ENCODE measurements around the gene PNPLA2. TPM values are rescaled to one million over a fixed set of nuclear protein-coding genes. Genes with fewer than 3 reads are reported as not detected.

The PNPLA2 gene
- total and polyA plus RNA-seq, 10 of the 15 experiments (the other 5 are each of a cell fraction or from before 2014, with no cell fraction given): 0.19 to 34.0 (median 8.1) TPM

GRCh38 chr11:823441-824291, 5.0 kb downstream of the PNPLA2 start:
- FAIRE-seq (no peak), ATAC-seq (no peak), DNase-seq (ENCODE audit: low read depth, low spot score) (no peak)
- ChIA-PET CTCF (no interaction called here), RAD21 (ENCODE audit: unreplicated experiment) (no interaction called here), POLR2A (no interaction called here), SMC1A (ENCODE audit: uncharacterized antibody, unreplicated experiment) (no interaction called here)
- WGBS (ENCODE audit: insufficient coverage, insufficient replicate concordance, low lambda C conversion rate, missing lambda C conversion rate): 90% methylated on average over 31 of the region's 53 CpGs
- intact Hi-C loops (cut with micrococcal nuclease; ENCODE audit: unreplicated experiment): no loop called here
- Histone ChIP-seq H3K9me3 (replicated peaks; ENCODE audit: control insufficient read depth, insufficient read depth, low read length) (no peaks in the 10 kb centered on the region), H3K4me2 (ENCODE audit: control insufficient read depth, insufficient read depth) (no peak overlapping the region), H3K27ac (ENCODE audit: control insufficient read depth, insufficient read depth) (no peak overlapping the region), H3K79me2 (ENCODE audit: control insufficient read depth, insufficient read depth, low read length) (peaks cover 5% of the 10 kb centered on the region), H3K4me3 (no peak overlapping the region), H3K4me1 (ENCODE audit: control insufficient read depth, insufficient read depth, low read length) (peaks cover 13% of the 10 kb centered on the region), H2AFZ (ENCODE audit: control insufficient read depth, low read depth, low read length) (no peak overlapping the region), H3K27me3 (replicated peaks in 1 of 2; ENCODE audit: control insufficient read depth in 2 of 2, insufficient read depth in 2 of 2, low read length in 1 of 2) (no peaks in the 10 kb centered on the region), H4K20me1 (ENCODE audit: control insufficient read depth, insufficient read depth) (no peaks in the 10 kb centered on the region; the same call in 1 of the 2 replicates), H3K9ac (ENCODE audit: control insufficient read depth, insufficient read depth, low read length) (no peak overlapping the region), H3K36me3 (ENCODE audit: control insufficient read depth in 2 of 2, insufficient read depth in 2 of 2, low read length in 1 of 2) (no peaks in the 10 kb centered on the region; a peak in 2 of 4 replicates)
- no TSS peak for BruUV-seq (replicated peaks)
- in situ Hi-C loops (cut with MboI): loop anchor here (25.0 kb wide), 1 partner anchor 1564 kb away; the partner anchor contains the start of gene CD81
- TF ChIP-seq CEBPZ (IDR thresholded peaks at IDR 0.05; ENCODE audit: low read depth, low read length) (no peak), USF1 (IDR thresholded peaks at IDR 0.05; ENCODE audit: borderline replicate concordance, extremely low read length, insufficient read depth, low read depth, low read length) (no peak), SP1 (IDR thresholded peaks at IDR 0.05; ENCODE audit: low read depth, low read length) (no peak), NKRF (conservative IDR thresholded peaks at IDR 0.05) (no peak), USF2 (IDR thresholded peaks at IDR 0.05; ENCODE audit: borderline replicate concordance, low read depth, low read length) (no peak), NBN (IDR thresholded peaks at IDR 0.05) (no peak), BCL11A (IDR thresholded peaks at IDR 0.05; ENCODE audit: low read depth, low read length) (no peak), ELK1 (IDR thresholded peaks at IDR 0.05; ENCODE audit: low read depth, low read length) (no peak), CHD2 (IDR thresholded peaks at IDR 0.05; ENCODE audit: borderline replicate concordance, low read depth, low read length) (no peak), WRNIP1 (IDR thresholded peaks at IDR 0.05; ENCODE audit: borderline replicate concordance, low read depth, low read length) (no peak), ZZZ3 (IDR thresholded peaks at IDR 0.05; ENCODE audit: control insufficient read depth, insufficient read length, low read depth) (no peak), POU2F2 (IDR thresholded peaks at IDR 0.05; ENCODE audit: borderline replicate concordance, low read depth, low read length) (no peak), MAX (IDR thresholded peaks at IDR 0.05; ENCODE audit: low read depth, low read length) (no peak)

Measured in GM12878 (cell line).